MM.1S (cell line): ENCODE results near the gene HSP90AB1.

Source experiments
- DNase-seq: peaks from one replicate; pipeline ENCODE4 v3.0.0-alpha.2; 2015
- H2AFZ ChIP-seq: fragments of 300-600 bp; sonication (generic); 2 replicates; pipeline ENCODE4 v1.6.0; 2016; ENCODE audit warnings: antibody characterized with exemption, low read length
- H3F3A ChIP-seq: fragments of 300-600 bp; sonication (generic); 2 replicates; pipeline ENCODE4 v1.6.1; 2016; ENCODE audit warnings: mild to moderate bottlenecking, antibody characterized with exemption, low read length, moderate library complexity, mixed read lengths; ENCODE audit not compliant: insufficient read depth
- H3K27ac ChIP-seq: fragments of 300-600 bp; sonication (generic); 2 replicates; pipeline ENCODE4 v1.5.1; 2016; ENCODE audit warnings: mild to moderate bottlenecking, low read length
- H3K27me3 ChIP-seq: fragments of 300-600 bp; sonication (generic); replicated peaks from 2 replicates; pipeline ENCODE4 v1.6.0; 2016; ENCODE audit warnings: low read length; ENCODE audit not compliant: insufficient read depth
- H3K36me3 ChIP-seq: fragments of 300-600 bp; sonication (generic); replicated peaks from 2 replicates; pipeline ENCODE4 v1.6.1; 2016; ENCODE audit warnings: mild to moderate bottlenecking, low read length, mixed read lengths; ENCODE audit not compliant: insufficient read depth
- H3K4me1 ChIP-seq: fragments of 300-600 bp; sonication (generic); 2 replicates; pipeline ENCODE4 v1.6.1; 2016; ENCODE audit warnings: low read length, mixed read lengths
- H3K4me2 ChIP-seq: fragments of 300-600 bp; sonication (generic); 2 replicates; pipeline ENCODE4 v1.6.0; 2016; ENCODE audit warnings: low read depth, low read length
- H3K4me3 ChIP-seq: fragments of 300-600 bp; sonication (generic); 2 replicates; pipeline ENCODE4 v1.5.1; 2016; ENCODE audit warnings: low read length, mixed read lengths
- H3K79me2 ChIP-seq: fragments of 300-600 bp; sonication (generic); 2 replicates; pipeline ENCODE4 v1.6.1; 2016; ENCODE audit warnings: mixed run types, low read length, mixed read lengths
- H3K9ac ChIP-seq: fragments of 300-600 bp; sonication (generic); 2 replicates; pipeline ENCODE4 v1.6.1; 2016; ENCODE audit warnings: low read length, mixed read lengths
- H3K9me2 ChIP-seq: fragments of 300-600 bp; sonication (generic); replicated peaks from 2 replicates; pipeline ENCODE4 v1.6.1; 2016; ENCODE audit warnings: mild to moderate bottlenecking, low read length, mixed read lengths; ENCODE audit not compliant: insufficient read depth
- H3K9me3 ChIP-seq: fragments of 300-600 bp; sonication (generic); replicated peaks from 2 replicates; pipeline ENCODE4 v1.6.1; 2016; ENCODE audit warnings: mild to moderate bottlenecking, low read length, mixed read lengths; ENCODE audit not compliant: insufficient read depth
- H4K20me1 ChIP-seq: fragments of 300-600 bp; sonication (generic); 2 replicates; pipeline ENCODE4 v1.6.1; 2016; ENCODE audit warnings: mild to moderate bottlenecking, low read length, moderate library complexity, mixed read lengths; ENCODE audit not compliant: insufficient read depth
- EZH2 ChIP-seq: fragments of 300-600 bp; sonication (generic); optimal IDR thresholded peaks from 2 replicates; pipeline ENCODE3; 2017; ENCODE audit warnings: low read depth, mild to moderate bottlenecking, antibody characterized with exemption, low read length, mixed read lengths
- EZH2phosphoT487 ChIP-seq: fragments of 300-600 bp; sonication (generic); IDR thresholded peaks from 2 replicates; pipeline ENCODE4 v1.6.1; 2018; ENCODE audit warnings: antibody characterized with exemption, low read length
- TF ChIP-seq, protein P1 (sequence below): fragments of 300-600 bp; sonication (generic); IDR thresholded peaks from 2 replicates; pipeline ENCODE4 v1.5.1; 2016; ENCODE audit warnings: antibody characterized with exemption, low read length, mixed read lengths

Gene HSP90AB1

DNA sequence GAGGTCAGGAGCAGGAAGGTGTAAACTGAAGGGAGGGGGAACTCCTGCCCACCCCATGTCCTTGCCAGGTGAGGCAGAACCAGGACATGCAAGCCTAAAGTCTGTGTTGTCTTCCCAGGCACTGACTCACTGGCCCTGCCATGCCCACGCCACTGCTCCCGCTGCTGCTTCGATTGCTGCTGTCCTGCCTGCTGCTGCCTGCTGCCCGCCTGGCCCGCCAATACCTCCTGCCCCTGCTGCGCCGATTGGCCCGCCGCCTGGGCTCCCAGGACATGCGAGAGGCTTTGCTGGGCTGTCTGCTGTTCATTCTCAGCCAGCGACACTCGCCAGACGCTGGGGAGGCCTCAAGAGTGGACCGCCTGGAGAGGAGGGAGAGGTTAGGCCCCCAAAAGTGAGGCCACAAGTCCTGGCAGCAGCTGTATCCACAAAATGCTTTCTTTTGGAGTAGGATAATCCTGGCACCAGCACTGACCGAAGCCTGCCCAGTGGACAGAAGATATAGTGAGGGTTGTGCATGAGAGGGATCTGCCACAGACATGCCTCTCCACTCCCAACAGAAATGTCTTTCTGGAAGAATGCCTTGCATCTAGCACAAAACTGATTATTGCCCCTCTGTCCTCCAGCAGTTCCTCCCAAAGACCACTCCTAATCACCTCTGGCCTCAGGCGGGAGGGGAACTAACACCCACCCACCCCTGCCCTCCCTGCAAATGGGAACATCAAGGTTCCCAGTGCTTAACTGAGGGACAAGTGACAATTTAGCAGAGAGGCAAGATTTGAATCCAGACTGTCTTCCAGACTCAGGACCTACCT, 29.4 kb upstream of the HSP90AB1 start:
- Histone ChIP-seq H3K27ac (no peak overlapping the region; the same call in 1 of the 2 replicates), H4K20me1 (no peaks in the 10 kb centered on the region), H3K9ac (no peak overlapping the region), H3F3A (peaks cover 24% of the 10 kb centered on the region), H3K79me2 (0 out of 2 replicates have a peak, but pooled peaks cover under 1% of the 10 kb centered on the region), H3K27me3 (no peaks in the 10 kb centered on the region), H3K4me1 (peaks cover 23% of the 10 kb centered on the region), H3K9me3 (no peaks in the 10 kb centered on the region), H3K36me3 (no peaks in the 10 kb centered on the region), H3K9me2 (no peaks in the 10 kb centered on the region), H3K4me3 (no peak overlapping the region), H2AFZ (no peak overlapping the region), H3K4me2 (peak overlapping the region; percentile 97; the same call in 1 of the 2 replicates)
- TF ChIP-seq EZH2phosphoT487 = no peak
- TF ChIP-seq EZH2 = no peak
- TF ChIP-seq, protein P1, sequence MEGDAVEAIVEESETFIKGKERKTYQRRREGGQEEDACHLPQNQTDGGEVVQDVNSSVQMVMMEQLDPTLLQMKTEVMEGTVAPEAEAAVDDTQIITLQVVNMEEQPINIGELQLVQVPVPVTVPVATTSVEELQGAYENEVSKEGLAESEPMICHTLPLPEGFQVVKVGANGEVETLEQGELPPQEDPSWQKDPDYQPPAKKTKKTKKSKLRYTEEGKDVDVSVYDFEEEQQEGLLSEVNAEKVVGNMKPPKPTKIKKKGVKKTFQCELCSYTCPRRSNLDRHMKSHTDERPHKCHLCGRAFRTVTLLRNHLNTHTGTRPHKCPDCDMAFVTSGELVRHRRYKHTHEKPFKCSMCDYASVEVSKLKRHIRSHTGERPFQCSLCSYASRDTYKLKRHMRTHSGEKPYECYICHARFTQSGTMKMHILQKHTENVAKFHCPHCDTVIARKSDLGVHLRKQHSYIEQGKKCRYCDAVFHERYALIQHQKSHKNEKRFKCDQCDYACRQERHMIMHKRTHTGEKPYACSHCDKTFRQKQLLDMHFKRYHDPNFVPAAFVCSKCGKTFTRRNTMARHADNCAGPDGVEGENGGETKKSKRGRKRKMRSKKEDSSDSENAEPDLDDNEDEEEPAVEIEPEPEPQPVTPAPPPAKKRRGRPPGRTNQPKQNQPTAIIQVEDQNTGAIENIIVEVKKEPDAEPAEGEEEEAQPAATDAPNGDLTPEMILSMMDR = no peak
- no peak for DNase-seq

DNA sequence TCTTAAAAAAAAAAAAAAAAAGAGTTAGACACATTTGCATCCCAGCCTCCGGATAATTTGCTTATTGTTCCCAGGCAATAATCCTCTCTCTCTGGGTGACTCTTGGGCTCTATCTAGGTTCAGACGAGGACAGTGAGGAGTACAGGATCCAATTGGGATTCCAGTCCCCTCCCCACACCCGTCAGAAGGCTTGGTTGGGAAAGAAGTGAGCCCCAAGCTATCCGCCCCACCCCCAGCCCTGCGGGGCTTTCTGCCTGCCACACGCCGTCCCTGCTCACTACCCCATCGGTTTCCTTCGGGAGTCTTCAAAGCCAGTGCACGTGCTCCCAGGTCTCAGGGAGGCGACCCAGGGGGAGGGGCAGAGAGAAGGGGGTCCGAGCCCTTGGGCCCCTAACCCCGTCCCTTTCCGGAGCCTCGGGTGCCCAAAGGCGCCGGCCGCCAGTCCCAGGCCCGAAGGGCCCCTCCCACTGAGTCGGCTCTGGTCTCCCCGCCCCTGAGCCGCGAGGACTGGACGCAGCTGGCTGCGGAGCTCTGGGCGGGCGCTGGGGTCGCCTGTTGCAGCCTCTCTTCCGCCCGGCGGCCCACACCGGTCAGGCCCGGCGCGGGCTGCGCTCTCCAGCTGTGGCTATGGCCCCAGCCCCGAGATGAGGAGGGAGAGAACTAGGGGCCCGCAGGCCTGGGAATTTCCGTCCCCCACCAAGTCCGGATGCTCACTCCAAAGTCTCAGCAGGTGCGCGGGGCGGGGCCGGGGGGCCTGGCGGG, 27.7 kb upstream of the HSP90AB1 start:
- H3K9ac ChIP-seq = peak overlapping the region; percentile 68
- H3K4me1 ChIP-seq = peaks cover 28% of the 10 kb centered on the region
- H3K4me3 ChIP-seq = peak overlapping the region; percentile 83
- peaks cover 11% of the 10 kb centered on the region for H3K79me2 ChIP-seq
- H3F3A ChIP-seq = peaks cover 28% of the 10 kb centered on the region
- no peaks in the 10 kb centered on the region for H3K9me2 ChIP-seq
- H3K27ac ChIP-seq = peak overlapping the region; percentile 82
- peak overlapping the region; percentile 95 for H2AFZ ChIP-seq
- H3K27me3 ChIP-seq = no peaks in the 10 kb centered on the region
- DNase-seq = peak; percentile 84
- H4K20me1 ChIP-seq = no peaks in the 10 kb centered on the region
- TF ChIP-seq EZH2 (no peak), EZH2phosphoT487 (no peak)
- TF ChIP-seq, protein P1 = no peak
- no peaks in the 10 kb centered on the region for H3K36me3 ChIP-seq
- peak overlapping the region; percentile 97 for H3K4me2 ChIP-seq
- H3K9me3 ChIP-seq = no peaks in the 10 kb centered on the region

DNA sequence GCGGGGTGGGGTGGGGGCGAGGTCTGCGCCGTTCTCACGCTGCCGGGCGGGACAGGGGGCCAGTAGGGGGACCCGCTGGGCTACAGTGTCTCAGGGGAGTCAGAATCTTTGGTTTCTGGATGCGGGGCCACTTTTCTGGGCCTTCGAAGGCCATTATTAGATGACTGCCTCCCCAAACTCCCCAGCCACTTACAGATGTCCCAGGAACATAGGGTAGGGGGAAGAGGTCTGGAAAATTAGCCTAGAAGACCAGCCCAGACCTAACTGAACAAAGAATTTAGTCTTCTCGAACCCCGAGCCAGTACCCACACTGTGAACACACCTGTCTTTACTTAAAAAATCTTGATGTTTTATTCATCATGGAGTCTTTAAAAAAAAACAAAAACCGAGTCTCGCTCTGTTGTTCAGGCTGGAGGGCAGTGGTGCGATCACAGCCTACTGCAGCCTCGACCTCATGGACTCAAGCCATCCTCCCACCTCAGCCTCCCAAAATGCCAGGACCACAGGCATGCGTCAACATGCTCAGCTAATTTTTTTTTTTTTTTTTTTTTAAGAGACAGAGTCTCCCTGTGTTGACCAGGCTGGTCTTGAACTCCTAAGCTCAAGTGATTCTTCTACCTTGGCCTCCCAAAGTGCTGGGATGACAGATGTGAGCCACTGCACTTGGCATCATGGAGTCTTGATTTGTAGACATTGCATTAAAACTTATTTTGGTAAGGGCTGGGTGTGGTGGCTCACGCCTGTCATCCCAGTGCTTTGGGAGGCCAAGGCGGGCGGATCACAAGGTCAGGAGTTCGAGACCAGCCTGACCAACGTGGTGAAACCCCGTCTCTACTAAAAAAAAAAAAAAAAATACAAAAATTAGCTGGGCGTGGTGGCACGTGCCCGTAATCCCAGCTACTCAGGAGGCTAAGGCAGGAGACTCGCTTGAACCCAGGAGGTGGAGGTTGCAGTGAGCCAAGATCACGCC, 26.8 kb upstream of the HSP90AB1 start:
- Histone ChIP-seq H2AFZ (no peak overlapping the region), H3K4me3 (peak overlapping the region; percentile 47), H3K9ac (peak overlapping the region; percentile 34; the same call in 1 of the 2 replicates), H3K9me2 (no peaks in the 10 kb centered on the region), H3K4me1 (peaks cover 36% of the 10 kb centered on the region), H3K9me3 (no peaks in the 10 kb centered on the region), H3K27ac (peak overlapping the region; percentile 51; the same call in 1 of the 2 replicates), H4K20me1 (no peaks in the 10 kb centered on the region), H3K36me3 (no peaks in the 10 kb centered on the region), H3K27me3 (no peaks in the 10 kb centered on the region), H3K4me2 (peak overlapping the region; percentile 55; the same call in 1 of the 2 replicates), H3F3A (peaks cover 28% of the 10 kb centered on the region), H3K79me2 (peaks cover 20% of the 10 kb centered on the region)
- TF ChIP-seq, protein P1 = no peak
- TF ChIP-seq EZH2phosphoT487 (no peak), EZH2 (no peak)
- DNase-seq = no peak
